GM18870 (cell line): ENCODE measurements around the gene MAPK4.

Experiments
- ATAC-seq: cut with Tn5 transposase; IDR thresholded peaks from one replicate; pipeline ENCODE4 v1.9.1; 2021; ENCODE audit warnings: moderate library complexity; ENCODE audit not compliant: unreplicated experiment

MAPK4 gene

GRCh38 chr18:50651334-50651733 lies 91.4 kb downstream of the MAPK4 start:
- no peak for ATAC-seq

- no peak for ATAC-seq
Measured at GRCh38 chr18:50653402-50654093, 93.7 kb downstream of the MAPK4 start.

- ATAC-seq: no peak
Measured at GRCh38 chr18:50654211-50654610, 94.3 kb downstream of the MAPK4 start.

GRCh38 chr18:50654658-50655550 lies 95.0 kb downstream of the MAPK4 start:
- ATAC-seq: no peak

- no peak for ATAC-seq
Measured at GRCh38 chr18:50656396-50656795, 96.5 kb downstream of the MAPK4 start.

- ATAC-seq: no peak
Measured at GRCh38 chr18:50656841-50657470, 97.1 kb downstream of the MAPK4 start.

- ATAC-seq: no peak
Measured at GRCh38 chr18:50658601-50659000, 98.7 kb downstream of the MAPK4 start.

- no peak for ATAC-seq
Measured at GRCh38 chr18:50659091-50660003, 99.5 kb downstream of the MAPK4 start.

GRCh38 chr18:50661013-50661412 lies 101.1 kb downstream of the MAPK4 start:
- ATAC-seq: no peak

GRCh38 chr18:50662177-50662576 lies 102.3 kb downstream of the MAPK4 start:
- ATAC-seq: no peak

- ATAC-seq: no peak
Measured at GRCh38 chr18:50662775-50663383, 103.0 kb downstream of the MAPK4 start.

GRCh38 chr18:50663626-50664441 lies 103.9 kb downstream of the MAPK4 start:
- no peak for ATAC-seq

- ATAC-seq: no peak
Measured at GRCh38 chr18:50665015-50665414, 105.1 kb downstream of the MAPK4 start.

GRCh38 chr18:50665519-50665918 lies 105.6 kb downstream of the MAPK4 start:
- ATAC-seq: no peak

GRCh38 chr18:50666536-50666935 lies 106.6 kb downstream of the MAPK4 start:
- no peak for ATAC-seq

- ATAC-seq: no peak
Measured at GRCh38 chr18:50671376-50671775, 111.5 kb downstream of the MAPK4 start.

- ATAC-seq: no peak
Measured at GRCh38 chr18:50674307-50674980, 114.6 kb downstream of the MAPK4 start.

GRCh38 chr18:50675043-50675442 lies 115.2 kb downstream of the MAPK4 start:
- ATAC-seq: no peak

GRCh38 chr18:50678651-50679050 lies 118.8 kb downstream of the MAPK4 start:
- no peak for ATAC-seq
